PC-9 (cell line): ENCODE measurements around the gene ZNF410. TPM values are rescaled to one million over a fixed set of nuclear protein-coding genes. Genes with fewer than 3 reads are reported as not detected.

Experiments used
- BruUV-seq: library from RNA; stranded (reverse); fragments of 400-500 nt; replicated peaks from 2 replicates; lab custom pipeline; 2021; lab: Mats Ljungman, UMichigan
- CTCF ChIA-PET: fragments of 300-600 bp; sonication (Branson Sonifier 250); formaldehyde crosslinking; loops from one replicate; lab custom pipeline; 2022; ENCODE audit warnings: antibody characterized with exemption; lab: Charles Lee
- POLR2A ChIA-PET: fragments of 300-600 bp; sonication (Branson Sonifier 250); formaldehyde crosslinking; loops from one replicate; lab custom pipeline; 2022; ENCODE audit warnings: antibody characterized with exemption; ENCODE audit not compliant: unreplicated experiment; lab: Charles Lee
- DNase-seq, 2 experiments: peaks; one replicate each; pipeline versions ENCODE4 v3.0.0 to v3.0.0-alpha.2; 2015 to 2022; ENCODE audit warnings: mixed read lengths in 1 of 2
- H2AFZ ChIP-seq: fragments of 200-600 bp; sonication (generic); 2 replicates; pipeline ENCODE4 v1.8.1; 2017; ENCODE audit warnings: antibody characterized with exemption
- H3F3A ChIP-seq: fragments of 200-600 bp; sonication (generic); 2 replicates; pipeline ENCODE4 v1.8.1; 2017; ENCODE audit warnings: antibody characterized with exemption, mild to moderate bottlenecking, low read depth; ENCODE audit not compliant: insufficient read depth
- H3K27ac ChIP-seq: fragments of 200-600 bp; sonication (generic); 2 replicates; pipeline ENCODE4 v1.6.1; 2016; ENCODE audit warnings: mixed run types
- H3K27me3 ChIP-seq: fragments of 200-600 bp; sonication (generic); 2 replicates; pipeline ENCODE4 v1.6.1; 2016; ENCODE audit warnings: low read depth, mixed run types; ENCODE audit not compliant: insufficient read depth
- H3K36me3 ChIP-seq: fragments of 200-600 bp; sonication (generic); 2 replicates; pipeline ENCODE4 v1.6.1; 2016; ENCODE audit warnings: low read depth, mixed run types
- H3K4me1 ChIP-seq: fragments of 200-600 bp; sonication (generic); replicated peaks from 2 replicates; pipeline ENCODE4 v1.6.1; 2016; ENCODE audit warnings: mixed run types; ENCODE audit not compliant: insufficient read depth
- H3K4me2 ChIP-seq: fragments of 200-600 bp; sonication (generic); 2 replicates; pipeline ENCODE4 v1.6.1; 2017; ENCODE audit warnings: mixed run types
- H3K4me3 ChIP-seq: fragments of 200-600 bp; sonication (generic); 2 replicates; pipeline ENCODE4 v1.6.1; 2016; ENCODE audit warnings: mixed run types
- H3K79me2 ChIP-seq: fragments of 200-600 bp; sonication (generic); 2 replicates; pipeline ENCODE4 v1.6.1; 2017; ENCODE audit warnings: low read depth, mixed run types
- H3K9me2 ChIP-seq: fragments of 200-600 bp; sonication (generic); 2 replicates; pipeline ENCODE4 v1.8.1; 2017; ENCODE audit warnings: mild to moderate bottlenecking; ENCODE audit not compliant: insufficient read depth
- H3K9me3 ChIP-seq: fragments of 200-600 bp; sonication (generic); 2 replicates; pipeline ENCODE4 v1.8.1; 2016; ENCODE audit warnings: low read depth; ENCODE audit not compliant: insufficient read depth
- H4K20me1 ChIP-seq: fragments of 200-600 bp; sonication (generic); 2 replicates; pipeline ENCODE4 v1.8.1; 2017; ENCODE audit not compliant: insufficient read depth
- CTCF ChIP-seq: fragments of 200-600 bp; sonication (generic); conservative IDR thresholded peaks from 2 replicates; pipeline ENCODE4 v1.6.1; 2017; ENCODE audit warnings: mixed run types, antibody characterized with exemption, mild to moderate bottlenecking, moderate library complexity
- EZH2 ChIP-seq: fragments of 200-600 bp; sonication (generic); IDR thresholded peaks from 2 replicates; pipeline ENCODE4 v1.8.0; 2017; ENCODE audit warnings: antibody characterized with exemption, low read depth
- intact Hi-C: fragments of 100-400 bp; cut with micrococcal nuclease; formaldehyde crosslinking; loops from one replicate; pipeline ENCODE4 v1.10.0; 2022; ENCODE audit not compliant: unreplicated experiment
- total RNA-seq: library from RNA; stranded (reverse); gene quantifications from 2 replicates; pipeline ENCODE4 v1.2.3, GENCODE V29; 2021

Gene ZNF410
- total RNA-seq, 1 experiment from 2014 or later = 38.6 TPM

GRCh38 chr14:73896521-73896920 lies 9.9 kb downstream of the ZNF410 start:
- POLR2A ChIA-PET = no interaction called here
- H3K27me3 ChIP-seq = no peaks in the 10 kb centered on the region
- H4K20me1 ChIP-seq = peaks cover 11% of the 10 kb centered on the region
- no peak overlapping the region for H3K4me2 ChIP-seq
- H3K4me1 ChIP-seq = no peaks in the 10 kb centered on the region
- H3K79me2 ChIP-seq = peaks cover 9% of the 10 kb centered on the region
- no peak for DNase-seq
- intact Hi-C loops = no loop called here
- TF ChIP-seq CTCF = no peak
- no peak for TF ChIP-seq EZH2
- H2AFZ ChIP-seq = no peak overlapping the region
- no peaks in the 10 kb centered on the region for H3K9me2 ChIP-seq
- no peaks in the 10 kb centered on the region for H3K9me3 ChIP-seq
- H3K36me3 ChIP-seq = peaks cover 40% of the 10 kb centered on the region
- H3F3A ChIP-seq = peaks cover 18% of the 10 kb centered on the region; the same call in 1 of the 2 replicates
- no peak overlapping the region for H3K4me3 ChIP-seq
- BruUV-seq = no TSS peak
- no peak overlapping the region for H3K27ac ChIP-seq
- CTCF ChIA-PET = no interaction called here

- Histone ChIP-seq H3K27ac (no peak overlapping the region), H3K9me3 (no peaks in the 10 kb centered on the region), H2AFZ (no peak overlapping the region), H4K20me1 (no peaks in the 10 kb centered on the region), H3F3A (peaks cover 6% of the 10 kb centered on the region), H3K36me3 (peaks cover 46% of the 10 kb centered on the region), H3K9me2 (no peaks in the 10 kb centered on the region), H3K79me2 (no peaks in the 10 kb centered on the region), H3K4me3 (no peak overlapping the region), H3K27me3 (no peaks in the 10 kb centered on the region), H3K4me1 (no peaks in the 10 kb centered on the region), H3K4me2 (no peak overlapping the region)
- no TSS peak for BruUV-seq
- intact Hi-C loops = no loop called here
- ChIA-PET POLR2A (no interaction called here), CTCF (no interaction called here)
- no peak for TF ChIP-seq EZH2
- TF ChIP-seq CTCF = no peak
- DNase-seq = no peak
Observed at GRCh38 chr14:73903028-73903427, 16.4 kb downstream of the ZNF410 start.

- no peaks in the 10 kb centered on the region for H3K79me2 ChIP-seq
- H3K9me2 ChIP-seq = no peaks in the 10 kb centered on the region
- BruUV-seq = no TSS peak
- H3K4me1 ChIP-seq = no peaks in the 10 kb centered on the region
- no peaks in the 10 kb centered on the region for H3K27me3 ChIP-seq
- H3K36me3 ChIP-seq = peaks cover 55% of the 10 kb centered on the region
- CTCF ChIA-PET = no interaction called here
- no peak overlapping the region for H2AFZ ChIP-seq
- H3K4me3 ChIP-seq = no peak overlapping the region
- no peak for DNase-seq
- no peaks in the 10 kb centered on the region for H3K9me3 ChIP-seq
- TF ChIP-seq EZH2 = no peak
- no peak for TF ChIP-seq CTCF
- no peak overlapping the region for H3K27ac ChIP-seq
- intact Hi-C loops = no loop called here
- H4K20me1 ChIP-seq = no peaks in the 10 kb centered on the region; the same call in 1 of the 2 replicates
- H3K4me2 ChIP-seq = no peak overlapping the region
- H3F3A ChIP-seq = peaks cover 9% of the 10 kb centered on the region
- POLR2A ChIA-PET = interaction anchor here (0.6 kb wide), 1 partner anchor 23 kb away, joined by 3 read pairs; the partner anchor contains the start of gene ZNF410
Observed at GRCh38 chr14:73909681-73910080, 23.0 kb downstream of the ZNF410 start.
